G401.6 (cell line): ENCODE data around the gene GCLC.
"Not testable (repeated sequence)": the region's sequence is repeated elsewhere in the genome, so short reads cannot be mapped to it uniquely, and the experiment has no call there.

Experiments
- FAIRE-seq: peaks from 2 replicates; lab custom pipeline; 2012; peaks lifted over from hg19 to GRCh38; lab: Jason Lieb, UNC

The GCLC gene

GRCh38 chr6:53492860-53493634, 51.9 kb downstream of the GCLC start:
- FAIRE-seq = peak; percentile 91

- FAIRE-seq = no peak
Observed at GRCh38 chr6:53487080-53487479, 57.8 kb downstream of the GCLC start.

- FAIRE-seq = no peak
Observed at GRCh38 chr6:53486679-53487078, 58.2 kb downstream of the GCLC start.

- FAIRE-seq = peak; percentile 90
Observed at GRCh38 chr6:53484476-53485280, 60.2 kb downstream of the GCLC start.

GRCh38 chr6:53483423-53484353, 61.2 kb downstream of the GCLC start:
- FAIRE-seq = no peak

GRCh38 chr6:53481323-53481722, 63.6 kb downstream of the GCLC start:
- no peak for FAIRE-seq

- FAIRE-seq = not testable (repeated sequence)
Observed at GRCh38 chr6:53480774-53481173, 64.1 kb downstream of the GCLC start.

GRCh38 chr6:53479871-53480270, 65.0 kb downstream of the GCLC start:
- no peak for FAIRE-seq

GRCh38 chr6:53476964-53477363, 67.9 kb downstream of the GCLC start:
- no peak for FAIRE-seq

- FAIRE-seq = no peak
Observed at GRCh38 chr6:53474010-53474409, 70.9 kb downstream of the GCLC start.

GRCh38 chr6:53469163-53469562, 75.7 kb downstream of the GCLC start:
- no peak for FAIRE-seq

- no peak for FAIRE-seq
Observed at GRCh38 chr6:53466257-53466656, 78.6 kb downstream of the GCLC start.

GRCh38 chr6:53465732-53466131, 79.2 kb downstream of the GCLC start:
- no peak for FAIRE-seq

- FAIRE-seq = no peak
Observed at GRCh38 chr6:53464927-53465460, 79.9 kb downstream of the GCLC start.

GRCh38 chr6:53464483-53464882, 80.4 kb downstream of the GCLC start:
- FAIRE-seq = no peak

- FAIRE-seq = no peak
Observed at GRCh38 chr6:53461696-53462095, 83.2 kb downstream of the GCLC start.

- FAIRE-seq = no peak
Observed at GRCh38 chr6:53461041-53461656, 83.8 kb downstream of the GCLC start.

GRCh38 chr6:53458105-53458866, 86.6 kb downstream of the GCLC start:
- no peak for FAIRE-seq

- FAIRE-seq = no peak
Observed at GRCh38 chr6:53456809-53457208, 88.1 kb downstream of the GCLC start.

GRCh38 chr6:53455678-53456077, 89.2 kb downstream of the GCLC start:
- no peak for FAIRE-seq

GRCh38 chr6:53451165-53451564, 93.7 kb downstream of the GCLC start:
- FAIRE-seq = no peak
